ENCODE data around the gene PXMP2.

PXMP2 gene

GRCh38 chr12:132727091-132727794 lies 39.9 kb downstream of the PXMP2 start:
- no peak for TF ChIP-seq CTCF (IDR thresholded peaks at IDR 0.05; ENCODE audit: extremely low read depth, missing control alignments)
- DNase-seq (ENCODE audit: low spot score) = no peak

GRCh38 chr12:132728502-132728901 lies 41.1 kb downstream of the PXMP2 start:
- DNase-seq (ENCODE audit: low spot score) = no peak
- no peak for TF ChIP-seq CTCF (IDR thresholded peaks at IDR 0.05; ENCODE audit: extremely low read depth, missing control alignments)

GRCh38 chr12:132729541-132730320 lies 42.3 kb downstream of the PXMP2 start:
- DNase-seq (ENCODE audit: low spot score) = no peak
- no peak for TF ChIP-seq CTCF (IDR thresholded peaks at IDR 0.05; ENCODE audit: extremely low read depth, missing control alignments)

GRCh38 chr12:132730353-132730752 lies 43.0 kb downstream of the PXMP2 start:
- DNase-seq (ENCODE audit: low spot score) = no peak
- no peak for TF ChIP-seq CTCF (IDR thresholded peaks at IDR 0.05; ENCODE audit: extremely low read depth, missing control alignments)

- no peak for TF ChIP-seq CTCF (IDR thresholded peaks at IDR 0.05; ENCODE audit: extremely low read depth, missing control alignments)
These were observed 44.2 kb downstream of the PXMP2 start for GRCh38 chr12:132731574-132731973.

GRCh38 chr12:132734206-132734605 lies 46.8 kb downstream of the PXMP2 start:
- no peak for TF ChIP-seq CTCF (IDR thresholded peaks at IDR 0.05; ENCODE audit: extremely low read depth, missing control alignments)
- DNase-seq (ENCODE audit: low spot score) = no peak

More at GRCh38 chr12:132731574-132731973, 44.2 kb downstream of the PXMP2 start:
- no peak for DNase-seq (ENCODE audit: low spot score)

GRCh38 chr12:132735496-132735895 lies 48.1 kb downstream of the PXMP2 start:
- TF ChIP-seq CTCF (IDR thresholded peaks at IDR 0.05; ENCODE audit: extremely low read depth, missing control alignments) = no peak
- no peak for DNase-seq (ENCODE audit: low spot score)
